Measurements from ENCODE around the gene CDS2.
A peak's percentile ranks its signal among the peaks of the same experiment; 100 is the strongest.

The CDS2 gene

DNA sequence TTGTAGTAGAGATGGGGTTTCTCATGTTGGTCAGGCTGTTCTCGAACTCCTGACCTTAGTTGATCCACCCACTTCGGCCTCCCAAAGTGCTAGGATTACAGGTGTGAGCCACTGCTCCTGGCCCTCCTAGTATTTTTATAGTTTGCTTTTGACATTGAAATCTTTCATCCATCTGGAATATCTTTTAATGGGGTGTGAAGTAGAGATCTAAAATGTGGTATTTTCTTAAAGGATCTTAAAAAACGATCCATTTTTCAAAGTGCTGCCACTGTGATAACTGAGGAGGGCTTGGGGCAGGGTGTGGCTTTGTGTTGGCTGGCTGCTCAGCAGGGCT, 23.1 kb downstream of the CDS2 start:
- no peaks in the 10 kb centered on the region for H3K27me3 ChIP-seq (ENCODE audit: control insufficient read depth in 2 of 2, insufficient read depth in 2 of 2, low read length in 2 of 2)
- peaks cover 26 to 30% of the 10 kb centered on the region in 2 donors for H3K4me1 ChIP-seq (ENCODE audit: control insufficient read depth in 2 of 2, insufficient read depth in 2 of 2, low read length in 2 of 2)
- H3K9me3 ChIP-seq (ENCODE audit: control insufficient read depth in 2 of 2, low read length in 2 of 2) = no peaks in the 10 kb centered on the region
- no peak overlapping the region for H3K4me3 ChIP-seq (ENCODE audit: low read length in 2 of 2)
- H3K9ac ChIP-seq (ENCODE audit: low read depth in 1 of 2, low read length in 2 of 2) = no peak overlapping the region
- peak overlapping the region in 1 of 2 donors; percentile 13 for H3K27ac ChIP-seq (ENCODE audit: low read depth in 2 of 2, low read length in 2 of 2)
- peaks cover 0 to 2% of the 10 kb centered on the region in 2 donors for H3K36me3 ChIP-seq (ENCODE audit: control insufficient read depth in 2 of 2, insufficient read depth in 2 of 2, low read length in 2 of 2)

DNA sequence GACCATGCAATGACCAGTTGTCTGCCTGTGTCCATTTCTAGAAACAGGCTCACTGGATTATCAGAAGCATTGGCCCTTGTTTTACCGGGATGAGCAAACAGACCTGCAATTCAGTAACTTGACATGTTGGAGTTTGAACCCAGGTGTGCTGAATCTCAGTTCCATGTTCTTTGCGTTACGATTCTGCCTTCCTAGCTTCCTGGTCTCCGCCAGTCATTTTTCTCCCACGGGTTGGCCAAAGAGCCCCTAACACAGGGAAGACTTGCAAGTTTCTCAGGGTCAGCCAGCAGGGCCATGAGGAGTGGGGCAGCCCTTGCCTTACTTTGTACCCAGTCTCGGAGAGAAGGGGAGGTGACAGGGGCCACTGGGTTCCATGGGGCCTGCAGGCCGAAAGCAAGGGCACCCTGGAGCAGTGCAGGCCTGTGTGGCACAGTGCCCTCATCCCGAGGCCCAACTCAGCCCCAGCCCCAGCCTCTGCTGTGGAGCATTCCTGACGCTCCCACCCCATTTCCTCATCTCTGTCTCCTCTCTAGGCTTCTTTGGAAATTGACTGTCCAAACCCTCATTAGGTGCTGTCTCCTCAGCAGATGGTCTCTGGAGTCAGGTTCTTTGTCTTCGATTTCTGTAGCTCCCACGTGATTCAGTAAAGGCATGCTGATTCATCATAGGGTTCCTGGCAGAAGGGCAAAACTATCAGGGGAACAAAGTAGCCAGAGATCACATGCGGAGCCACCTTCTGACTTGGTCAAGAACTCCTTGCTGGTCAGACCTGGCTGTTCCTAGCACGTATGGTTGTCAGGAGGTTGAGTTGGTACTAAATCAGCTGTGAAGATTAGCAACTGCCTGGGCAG, 23.6 kb downstream of the CDS2 start:
- Histone ChIP-seq H3K9ac (ENCODE audit: low read depth in 1 of 2, low read length in 2 of 2) (no peak overlapping the region), H3K36me3 (ENCODE audit: control insufficient read depth in 2 of 2, insufficient read depth in 2 of 2, low read length in 2 of 2) (peaks cover 0 to 2% of the 10 kb centered on the region in 2 donors), H3K4me1 (ENCODE audit: control insufficient read depth in 2 of 2, insufficient read depth in 2 of 2, low read length in 2 of 2) (peaks cover 26 to 36% of the 10 kb centered on the region in 2 donors), H3K9me3 (ENCODE audit: control insufficient read depth in 2 of 2, low read length in 2 of 2) (no peaks in the 10 kb centered on the region), H3K27ac (ENCODE audit: low read depth in 2 of 2, low read length in 2 of 2) (peak overlapping the region; percentile 43 to 60), H3K27me3 (ENCODE audit: control insufficient read depth in 2 of 2, insufficient read depth in 2 of 2, low read length in 2 of 2) (no peaks in the 10 kb centered on the region), H3K4me3 (ENCODE audit: low read length in 2 of 2) (no peak overlapping the region)

DNA sequence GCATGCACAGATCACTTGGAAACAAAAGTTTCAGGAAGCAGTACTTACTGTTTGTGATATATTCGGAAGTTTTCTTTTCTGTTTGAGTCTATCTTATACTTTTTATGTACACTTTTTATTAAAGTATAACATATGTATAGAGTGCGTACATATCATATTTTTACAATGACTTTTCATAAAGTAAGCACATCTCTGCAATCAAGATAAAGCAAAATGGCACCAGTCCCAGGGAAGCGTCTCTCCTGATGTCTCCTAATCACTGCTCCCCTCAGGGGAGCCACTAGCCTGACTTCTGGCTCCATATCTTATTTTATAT, 26.3 kb downstream of the CDS2 start:
- Histone ChIP-seq H3K36me3 (ENCODE audit: control insufficient read depth in 2 of 2, insufficient read depth in 2 of 2, low read length in 2 of 2) (peaks cover 0 to 2% of the 10 kb centered on the region in 2 donors), H3K9ac (ENCODE audit: low read depth in 1 of 2, low read length in 2 of 2) (no peak overlapping the region), H3K27ac (ENCODE audit: low read depth in 2 of 2, low read length in 2 of 2) (no peak overlapping the region), H3K9me3 (ENCODE audit: control insufficient read depth in 2 of 2, low read length in 2 of 2) (no peaks in the 10 kb centered on the region), H3K4me1 (ENCODE audit: control insufficient read depth in 2 of 2, insufficient read depth in 2 of 2, low read length in 2 of 2) (peaks cover 26 to 36% of the 10 kb centered on the region in 2 donors), H3K4me3 (ENCODE audit: low read length in 2 of 2) (no peak overlapping the region), H3K27me3 (ENCODE audit: control insufficient read depth in 2 of 2, insufficient read depth in 2 of 2, low read length in 2 of 2) (no peaks in the 10 kb centered on the region)

DNA sequence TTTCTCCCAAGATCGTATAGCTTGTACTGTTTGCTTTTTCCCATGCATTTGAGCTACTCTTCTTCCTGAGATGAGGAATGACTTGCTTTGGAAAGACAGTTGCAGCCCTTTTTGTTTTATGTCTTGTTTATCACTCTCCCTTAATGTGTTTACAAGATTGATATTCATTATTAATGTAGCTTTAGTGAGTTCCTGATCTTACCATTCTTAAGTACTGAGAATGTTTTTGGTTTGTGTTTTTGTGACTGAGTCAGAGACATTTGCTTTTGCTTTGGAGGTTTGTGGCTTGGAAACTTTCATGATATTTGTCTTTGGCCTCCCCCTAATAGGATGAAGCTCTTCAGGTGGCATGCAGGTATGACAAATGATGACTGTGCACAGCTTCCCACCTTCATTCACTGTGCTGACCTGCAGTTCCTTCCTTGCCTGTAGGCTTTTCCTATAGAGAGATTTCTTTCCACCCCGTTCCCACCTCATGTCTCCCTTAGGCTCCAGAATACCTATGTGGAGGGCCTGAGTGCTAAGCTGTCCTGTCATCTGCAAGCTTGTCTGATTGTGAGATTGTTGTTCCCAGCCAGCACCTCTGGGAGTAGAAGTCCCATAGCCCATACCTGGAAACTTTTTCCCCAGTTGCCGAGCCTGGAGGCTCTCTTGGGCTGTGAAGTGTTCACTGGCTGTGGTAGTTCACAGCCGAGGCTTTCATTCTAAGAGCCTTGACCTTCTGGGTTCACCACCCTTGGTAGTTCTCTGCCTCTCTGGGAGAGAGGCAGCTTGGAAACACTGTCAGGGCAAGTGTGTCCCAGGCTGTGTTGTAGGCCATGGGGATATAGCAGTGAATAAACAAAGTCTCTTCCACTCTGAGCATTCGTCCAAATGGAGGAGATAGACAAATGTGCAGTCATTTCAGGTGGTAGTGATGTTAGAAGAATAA, 27.1 kb downstream of the CDS2 start:
- H3K4me3 ChIP-seq (ENCODE audit: low read length in 2 of 2) = no peak overlapping the region
- H3K27ac ChIP-seq (ENCODE audit: low read depth in 2 of 2, low read length in 2 of 2) = no peak overlapping the region
- H3K9me3 ChIP-seq (ENCODE audit: control insufficient read depth in 2 of 2, low read length in 2 of 2) = no peaks in the 10 kb centered on the region
- H3K4me1 ChIP-seq (ENCODE audit: control insufficient read depth in 2 of 2, insufficient read depth in 2 of 2, low read length in 2 of 2) = peaks cover 23 to 36% of the 10 kb centered on the region in 2 donors
- no peak overlapping the region for H3K9ac ChIP-seq (ENCODE audit: low read depth in 1 of 2, low read length in 2 of 2)
- no peaks in the 10 kb centered on the region for H3K27me3 ChIP-seq (ENCODE audit: control insufficient read depth in 2 of 2, insufficient read depth in 2 of 2, low read length in 2 of 2)
- peaks cover 0 to 2% of the 10 kb centered on the region in 2 donors for H3K36me3 ChIP-seq (ENCODE audit: control insufficient read depth in 2 of 2, insufficient read depth in 2 of 2, low read length in 2 of 2)

DNA sequence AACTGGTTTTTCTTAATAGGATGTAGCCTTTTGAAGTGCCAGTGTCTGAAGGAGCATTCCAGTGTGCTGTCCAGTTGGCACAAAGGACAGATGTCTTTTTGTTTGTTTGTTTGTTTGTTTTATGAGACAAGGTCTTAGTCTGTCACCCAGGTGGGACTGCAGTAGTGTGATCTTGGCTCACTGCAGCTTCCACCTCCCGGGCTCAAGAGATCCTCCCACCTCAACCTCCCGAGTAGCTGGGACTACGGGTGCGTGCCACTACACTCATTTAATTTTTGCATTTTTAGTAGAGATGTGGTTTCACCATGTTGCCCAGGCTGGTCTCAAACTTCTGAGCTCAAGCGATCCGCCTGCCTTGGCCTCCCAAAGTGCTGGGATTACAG, 27.7 kb downstream of the CDS2 start:
- Histone ChIP-seq H3K9me3 (ENCODE audit: control insufficient read depth in 2 of 2, low read length in 2 of 2) (no peaks in the 10 kb centered on the region), H3K9ac (ENCODE audit: low read depth in 1 of 2, low read length in 2 of 2) (no peak overlapping the region), H3K36me3 (ENCODE audit: control insufficient read depth in 2 of 2, insufficient read depth in 2 of 2, low read length in 2 of 2) (peaks cover 0 to 2% of the 10 kb centered on the region in 2 donors), H3K27me3 (ENCODE audit: control insufficient read depth in 2 of 2, insufficient read depth in 2 of 2, low read length in 2 of 2) (no peaks in the 10 kb centered on the region), H3K4me3 (ENCODE audit: low read length in 2 of 2) (no peak overlapping the region), H3K4me1 (ENCODE audit: control insufficient read depth in 2 of 2, insufficient read depth in 2 of 2, low read length in 2 of 2) (peaks cover 21 to 33% of the 10 kb centered on the region in 2 donors), H3K27ac (ENCODE audit: low read depth in 2 of 2, low read length in 2 of 2) (no peak overlapping the region)

DNA sequence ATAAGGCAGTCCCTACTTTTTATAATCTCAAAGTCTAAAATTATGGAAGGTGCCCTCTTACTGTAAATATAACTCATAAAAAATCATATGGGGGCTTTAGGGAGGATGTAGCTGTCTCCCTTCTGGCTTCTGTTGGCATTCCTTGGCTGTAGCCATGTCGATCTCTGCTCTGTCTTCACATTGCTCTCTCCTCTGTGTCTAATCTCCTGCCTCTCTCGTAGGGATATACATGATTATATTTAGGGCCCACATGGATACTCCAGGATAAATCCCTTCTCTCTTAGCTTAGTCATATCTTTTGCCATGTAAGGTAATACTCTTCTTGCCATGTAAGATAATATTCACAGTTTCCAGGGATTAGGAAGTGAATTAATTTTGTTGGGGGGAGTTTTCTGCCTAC, 28.6 kb downstream of the CDS2 start:
- Histone ChIP-seq H3K36me3 (ENCODE audit: control insufficient read depth in 2 of 2, insufficient read depth in 2 of 2, low read length in 2 of 2) (peaks cover 0 to 2% of the 10 kb centered on the region in 2 donors), H3K4me1 (ENCODE audit: control insufficient read depth in 2 of 2, insufficient read depth in 2 of 2, low read length in 2 of 2) (peaks cover 13 to 26% of the 10 kb centered on the region in 2 donors), H3K9ac (ENCODE audit: low read depth in 1 of 2, low read length in 2 of 2) (no peak overlapping the region), H3K9me3 (ENCODE audit: control insufficient read depth in 2 of 2, low read length in 2 of 2) (no peaks in the 10 kb centered on the region), H3K4me3 (ENCODE audit: low read length in 2 of 2) (no peak overlapping the region), H3K27ac (ENCODE audit: low read depth in 2 of 2, low read length in 2 of 2) (no peak overlapping the region), H3K27me3 (ENCODE audit: control insufficient read depth in 2 of 2, insufficient read depth in 2 of 2, low read length in 2 of 2) (no peaks in the 10 kb centered on the region)

DNA sequence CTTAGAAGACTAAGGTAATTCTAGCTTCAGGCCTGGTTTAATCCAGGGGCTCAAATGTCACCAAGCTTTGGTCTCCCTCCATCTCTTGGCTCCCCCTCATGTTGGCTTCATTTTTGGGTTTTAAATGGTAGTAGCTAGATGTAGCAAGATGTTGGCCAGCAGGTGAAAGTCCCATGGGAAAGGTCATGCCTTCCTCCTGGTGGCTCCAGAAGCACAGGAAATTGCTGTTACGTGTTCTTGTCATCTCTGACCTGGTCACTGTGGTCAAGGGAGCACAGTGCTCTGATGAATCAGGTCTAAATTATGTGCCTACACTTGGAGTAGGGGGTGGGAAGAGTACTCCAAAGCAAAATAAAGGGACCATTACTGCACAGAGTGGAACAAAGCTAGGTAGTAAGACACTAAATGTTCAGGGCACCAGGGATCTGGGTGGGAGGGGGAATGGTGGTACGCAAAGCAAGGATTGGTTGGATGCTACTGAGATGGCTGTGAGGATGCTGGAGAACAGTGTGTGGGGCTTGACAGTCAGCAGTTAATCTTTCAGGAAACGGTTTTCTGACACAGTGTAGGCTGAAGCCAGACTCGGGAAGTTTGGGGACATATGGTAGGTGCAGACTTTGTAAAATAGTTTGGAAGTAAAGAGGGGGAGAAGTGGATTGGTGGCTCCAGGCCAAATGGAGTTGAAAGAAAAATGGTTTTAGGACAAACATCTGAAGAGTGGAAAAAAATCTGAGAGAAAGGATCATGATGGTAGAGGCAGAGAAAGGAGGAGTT, 30.1 kb downstream of the CDS2 start:
- Histone ChIP-seq H3K27ac (ENCODE audit: low read depth in 2 of 2, low read length in 2 of 2) (no peak overlapping the region), H3K4me1 (ENCODE audit: control insufficient read depth in 2 of 2, insufficient read depth in 2 of 2, low read length in 2 of 2) (peaks cover 7 to 21% of the 10 kb centered on the region in 2 donors), H3K9me3 (ENCODE audit: control insufficient read depth in 2 of 2, low read length in 2 of 2) (no peaks in the 10 kb centered on the region), H3K4me3 (ENCODE audit: low read length in 2 of 2) (no peak overlapping the region), H3K27me3 (ENCODE audit: control insufficient read depth in 2 of 2, insufficient read depth in 2 of 2, low read length in 2 of 2) (no peaks in the 10 kb centered on the region), H3K36me3 (ENCODE audit: control insufficient read depth in 2 of 2, insufficient read depth in 2 of 2, low read length in 2 of 2) (peaks cover 0 to 2% of the 10 kb centered on the region in 2 donors), H3K9ac (ENCODE audit: low read depth in 1 of 2, low read length in 2 of 2) (no peak overlapping the region)

DNA sequence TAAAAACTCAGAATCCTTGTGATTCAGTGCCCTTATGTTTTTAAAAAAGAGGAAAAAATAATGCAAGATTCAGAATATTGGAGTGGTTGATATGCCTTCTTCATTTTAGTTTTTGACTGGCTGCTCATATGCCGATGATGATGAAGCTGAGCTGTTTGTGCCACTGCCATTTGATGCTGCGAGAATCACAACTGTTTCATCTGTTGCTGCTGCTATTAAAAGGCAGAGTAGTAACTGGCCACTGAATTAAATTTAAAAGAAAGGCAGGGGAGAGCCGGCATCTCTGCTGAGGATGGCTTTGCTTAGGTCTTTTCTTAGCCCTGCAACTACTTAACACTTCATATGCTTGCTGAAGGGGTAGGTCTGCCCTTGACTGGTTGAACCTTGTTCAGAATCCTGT, 33.1 kb downstream of the CDS2 start:
- no peaks in the 10 kb centered on the region for H3K9me3 ChIP-seq (ENCODE audit: control insufficient read depth in 2 of 2, low read length in 2 of 2)
- H3K27ac ChIP-seq (ENCODE audit: low read depth in 2 of 2, low read length in 2 of 2) = no peak overlapping the region
- no peak overlapping the region for H3K4me3 ChIP-seq (ENCODE audit: low read length in 2 of 2)
- peaks cover 0 to 5% of the 10 kb centered on the region in 2 donors for H3K4me1 ChIP-seq (ENCODE audit: control insufficient read depth in 2 of 2, insufficient read depth in 2 of 2, low read length in 2 of 2)
- H3K36me3 ChIP-seq (ENCODE audit: control insufficient read depth in 2 of 2, insufficient read depth in 2 of 2, low read length in 2 of 2) = no peaks in the 10 kb centered on the region
- H3K9ac ChIP-seq (ENCODE audit: low read depth in 1 of 2, low read length in 2 of 2) = no peak overlapping the region
- no peaks in the 10 kb centered on the region for H3K27me3 ChIP-seq (ENCODE audit: control insufficient read depth in 2 of 2, insufficient read depth in 2 of 2, low read length in 2 of 2)

DNA sequence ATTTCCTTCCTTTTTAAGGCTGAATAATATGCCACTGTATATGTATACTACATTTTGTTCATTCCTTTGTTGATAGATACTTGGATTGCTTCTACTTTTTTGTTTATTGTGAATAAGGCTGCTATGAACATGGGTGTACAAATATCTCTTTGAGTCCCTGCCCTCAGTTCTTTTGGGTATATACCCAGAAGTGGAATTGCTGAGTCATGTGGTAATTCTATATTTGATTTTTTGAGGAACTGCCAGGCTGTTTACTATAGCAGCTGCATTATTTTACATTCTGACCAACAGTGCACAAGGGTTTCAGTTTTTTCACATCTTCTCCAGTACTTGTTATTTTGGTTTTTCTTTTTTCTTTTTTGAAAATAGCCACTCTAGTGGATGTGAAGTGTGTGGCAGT, 34.1 kb downstream of the CDS2 start:
- no peak overlapping the region for H3K4me3 ChIP-seq (ENCODE audit: low read length in 2 of 2)
- H3K36me3 ChIP-seq (ENCODE audit: control insufficient read depth in 2 of 2, insufficient read depth in 2 of 2, low read length in 2 of 2) = no peaks in the 10 kb centered on the region
- H3K4me1 ChIP-seq (ENCODE audit: control insufficient read depth in 2 of 2, insufficient read depth in 2 of 2, low read length in 2 of 2) = no peaks in the 10 kb centered on the region
- H3K9me3 ChIP-seq (ENCODE audit: control insufficient read depth in 2 of 2, low read length in 2 of 2) = no peaks in the 10 kb centered on the region
- no peak overlapping the region for H3K9ac ChIP-seq (ENCODE audit: low read depth in 1 of 2, low read length in 2 of 2)
- no peak overlapping the region for H3K27ac ChIP-seq (ENCODE audit: low read depth in 2 of 2, low read length in 2 of 2)
- no peaks in the 10 kb centered on the region for H3K27me3 ChIP-seq (ENCODE audit: control insufficient read depth in 2 of 2, insufficient read depth in 2 of 2, low read length in 2 of 2)
